HepG2 (cell line): ENCODE measurements around the gene MTIF3. TPM values are rescaled to one million over a fixed set of nuclear protein-coding genes. Genes with fewer than 3 reads are reported as not detected.

ENCODE experiments used
- EP300 ChIP-seq, 3 experiments: sonication (generic) in 1 of 3; formaldehyde crosslinking in 1 of 3; IDR thresholded peaks; 2 replicates each; pipeline versions ENCODE4 v1.5.1 to v1.6.1; 2011 to 2020; ENCODE audit warnings: low read depth in 2 of 3, low read length in 2 of 3, borderline replicate concordance in 1 of 3, improper control_type of control experiment in 1 of 3, mild to moderate bottlenecking in 1 of 3, missing genetic modification reagents in 1 of 3, moderate library complexity in 1 of 3
- IRF2 ChIP-seq: IDR thresholded peaks from 2 replicates; pipeline ENCODE4 v1.6.1; 2018; ENCODE audit warnings: missing genetic modification reagents, missing compliant biosample characterization
- MBD4 ChIP-seq: IDR thresholded peaks from 2 replicates; pipeline ENCODE4 v1.6.1; 2012; ENCODE audit warnings: low read length, inconsistent platforms, borderline replicate concordance
- NKX3-1 ChIP-seq: sonication (generic); formaldehyde crosslinking; IDR thresholded peaks from 2 replicates; pipeline ENCODE4 v1.5.0; 2020; ENCODE audit warnings: missing genetic modification reagents
- NR2C2 ChIP-seq: sonication (generic); formaldehyde crosslinking; IDR thresholded peaks from 2 replicates; pipeline ENCODE4 v1.4.0; 2020; ENCODE audit warnings: missing genetic modification reagents, mild to moderate bottlenecking, moderate library complexity, borderline replicate concordance
- POLR2G ChIP-seq: fragments of 200-400 bp; formaldehyde crosslinking; IDR thresholded peaks from 2 replicates; pipeline ENCODE4 v1.6.1; 2018; ENCODE audit warnings: mild to moderate bottlenecking, low read depth, low read length, moderate library complexity
- RBFOX2 ChIP-seq: fragments of 200-400 bp; formaldehyde crosslinking; IDR thresholded peaks from 2 replicates; pipeline ENCODE4 v1.6.1; 2017; ENCODE audit warnings: low read depth, mild to moderate bottlenecking, low read length
- WIZ ChIP-seq: sonication (generic); formaldehyde crosslinking; IDR thresholded peaks from 2 replicates; pipeline ENCODE4 v1.5.1; 2020; ENCODE audit warnings: mild to moderate bottlenecking, missing genetic modification reagents
- ZBTB7A ChIP-seq: sonication (generic); formaldehyde crosslinking; IDR thresholded peaks from 2 replicates; pipeline ENCODE4 v1.8.0; 2022; ENCODE audit warnings: mild to moderate bottlenecking, missing genetic modification reagents
- ZFP82 ChIP-seq: sonication (generic); formaldehyde crosslinking; IDR thresholded peaks from 2 replicates; pipeline ENCODE4 v1.5.1; 2020; ENCODE audit warnings: mild to moderate bottlenecking, missing genetic modification reagents, borderline replicate concordance
- ZNF292 ChIP-seq: sonication (generic); formaldehyde crosslinking; IDR thresholded peaks from 2 replicates; pipeline ENCODE4 v1.8.1; 2022; ENCODE audit warnings: mild to moderate bottlenecking, low read depth, missing genetic modification reagents, borderline replicate concordance
- ZNF607 ChIP-seq: sonication (generic); formaldehyde crosslinking; IDR thresholded peaks from 2 replicates; pipeline ENCODE4 v1.5.1; 2020; ENCODE audit warnings: missing genetic modification reagents, mild to moderate bottlenecking, borderline replicate concordance
- polyA plus RNA-seq, 8 experiments: library from polyadenylated mRNA; depleted of rRNA in 3 of 8; stranded (reverse) in 7 of 8; unstranded in 1 of 8; fragments of >200 nt; fragmentation: Illumina TruSeq in 4 of 8; extraction: Trizol in 4 of 8; gene quantifications; 2 replicates each; pipeline versions ENCODE4 v1.2.1 to v1.2.3, GENCODE V29; 2011 to 2016; ENCODE audit warnings: low read depth in 4 of 8, missing spikeins in 1 of 8, mixed read lengths in 1 of 8; ENCODE audit not compliant: insufficient read depth in 1 of 8
- total RNA-seq, 5 experiments: library from RNA; depleted of rRNA; stranded (reverse); fragments of >200 nt; fragmentation: Illumina TruSeq; extraction: Trizol; gene quantifications; 2 replicates each; pipeline ENCODE4 v1.2.3, GENCODE V29; 2016; ENCODE audit warnings: low read depth in 1 of 5
- TF ChIP-seq, protein P1 (sequence below): sonication (generic); formaldehyde crosslinking; IDR thresholded peaks from 2 replicates; pipeline ENCODE4 v1.4.0; 2020; ENCODE audit warnings: mild to moderate bottlenecking, missing genetic modification reagents, borderline replicate concordance
- TF ChIP-seq, protein P2 (sequence below): sonication (generic); formaldehyde crosslinking; IDR thresholded peaks from 2 replicates; pipeline ENCODE4 v1.4.0; 2020; ENCODE audit warnings: mild to moderate bottlenecking, missing genetic modification reagents
- TF ChIP-seq, protein P3 (sequence below): sonication (generic); formaldehyde crosslinking; IDR thresholded peaks from 2 replicates; pipeline ENCODE4 v1.8.0; 2022; ENCODE audit warnings: missing genetic modification reagents, mild to moderate bottlenecking, borderline replicate concordance
- TF ChIP-seq, protein P4 (sequence below): sonication (generic); formaldehyde crosslinking; conservative IDR thresholded peaks from 2 replicates; pipeline ENCODE4 v1.4.0; 2020; ENCODE audit warnings: mild to moderate bottlenecking, missing genetic modification reagents, moderate library complexity

MTIF3 gene
- total and polyA plus RNA-seq, 2 of the 13 experiments (the other 11 are each of a cell fraction or from before 2014, with no cell fraction given): 33.7 to 40.6 TPM

DNA sequence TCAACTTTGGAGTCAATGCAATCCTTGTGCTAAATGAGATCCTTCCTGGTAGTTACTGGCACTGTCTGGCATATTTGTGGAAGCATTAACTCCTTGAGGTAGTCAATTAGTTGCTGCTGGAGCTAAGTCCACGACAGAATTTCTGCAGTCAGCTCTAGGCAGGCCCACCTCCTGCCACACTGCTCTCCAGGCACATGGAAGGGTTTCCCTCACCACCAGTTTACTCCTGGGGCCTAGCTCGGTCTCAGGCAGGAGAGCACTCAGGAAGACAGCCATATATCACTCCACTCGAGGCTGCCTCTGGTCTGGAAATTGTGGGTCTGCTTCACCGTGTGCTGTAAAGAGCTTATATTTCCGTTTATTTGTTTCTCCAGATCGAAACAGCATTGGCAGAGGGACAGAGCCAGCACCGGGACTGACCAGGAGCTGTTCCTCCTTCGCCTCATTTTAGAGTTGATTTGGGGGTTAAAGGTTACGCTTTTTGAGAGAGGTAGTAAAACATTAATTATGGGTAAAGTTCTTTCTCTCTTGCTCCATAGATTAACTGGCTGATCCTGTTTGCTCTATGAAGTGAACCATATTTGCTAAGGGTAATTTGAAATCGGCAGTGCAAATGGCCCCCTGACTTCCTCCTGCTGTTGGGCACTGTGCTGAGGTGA, 46.5 kb downstream of the MTIF3 start (continued):
- TF ChIP-seq, protein P1, sequence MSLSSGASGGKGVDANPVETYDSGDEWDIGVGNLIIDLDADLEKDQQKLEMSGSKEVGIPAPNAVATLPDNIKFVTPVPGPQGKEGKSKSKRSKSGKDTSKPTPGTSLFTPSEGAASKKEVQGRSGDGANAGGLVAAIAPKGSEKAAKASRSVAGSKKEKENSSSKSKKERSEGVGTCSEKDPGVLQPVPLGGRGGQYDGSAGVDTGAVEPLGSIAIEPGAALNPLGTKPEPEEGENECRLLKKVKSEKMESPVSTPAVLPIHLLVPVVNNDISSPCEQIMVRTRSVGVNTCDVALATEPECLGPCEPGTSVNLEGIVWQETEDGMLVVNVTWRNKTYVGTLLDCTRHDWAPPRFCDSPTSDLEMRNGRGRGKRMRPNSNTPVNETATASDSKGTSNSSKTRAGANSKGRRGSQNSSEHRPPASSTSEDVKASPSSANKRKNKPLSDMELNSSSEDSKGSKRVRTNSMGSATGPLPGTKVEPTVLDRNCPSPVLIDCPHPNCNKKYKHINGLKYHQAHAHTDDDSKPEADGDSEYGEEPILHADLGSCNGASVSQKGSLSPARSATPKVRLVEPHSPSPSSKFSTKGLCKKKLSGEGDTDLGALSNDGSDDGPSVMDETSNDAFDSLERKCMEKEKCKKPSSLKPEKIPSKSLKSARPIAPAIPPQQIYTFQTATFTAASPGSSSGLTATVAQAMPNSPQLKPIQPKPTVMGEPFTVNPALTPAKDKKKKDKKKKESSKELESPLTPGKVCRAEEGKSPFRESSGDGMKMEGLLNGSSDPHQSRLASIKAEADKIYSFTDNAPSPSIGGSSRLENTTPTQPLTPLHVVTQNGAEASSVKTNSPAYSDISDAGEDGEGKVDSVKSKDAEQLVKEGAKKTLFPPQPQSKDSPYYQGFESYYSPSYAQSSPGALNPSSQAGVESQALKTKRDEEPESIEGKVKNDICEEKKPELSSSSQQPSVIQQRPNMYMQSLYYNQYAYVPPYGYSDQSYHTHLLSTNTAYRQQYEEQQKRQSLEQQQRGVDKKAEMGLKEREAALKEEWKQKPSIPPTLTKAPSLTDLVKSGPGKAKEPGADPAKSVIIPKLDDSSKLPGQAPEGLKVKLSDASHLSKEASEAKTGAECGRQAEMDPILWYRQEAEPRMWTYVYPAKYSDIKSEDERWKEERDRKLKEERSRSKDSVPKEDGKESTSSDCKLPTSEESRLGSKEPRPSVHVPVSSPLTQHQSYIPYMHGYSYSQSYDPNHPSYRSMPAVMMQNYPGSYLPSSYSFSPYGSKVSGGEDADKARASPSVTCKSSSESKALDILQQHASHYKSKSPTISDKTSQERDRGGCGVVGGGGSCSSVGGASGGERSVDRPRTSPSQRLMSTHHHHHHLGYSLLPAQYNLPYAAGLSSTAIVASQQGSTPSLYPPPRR (CRISPR knock-in tag): peak; percentile 61; the same call in 1 of the 2 replicates
- TF ChIP-seq, protein P2, sequence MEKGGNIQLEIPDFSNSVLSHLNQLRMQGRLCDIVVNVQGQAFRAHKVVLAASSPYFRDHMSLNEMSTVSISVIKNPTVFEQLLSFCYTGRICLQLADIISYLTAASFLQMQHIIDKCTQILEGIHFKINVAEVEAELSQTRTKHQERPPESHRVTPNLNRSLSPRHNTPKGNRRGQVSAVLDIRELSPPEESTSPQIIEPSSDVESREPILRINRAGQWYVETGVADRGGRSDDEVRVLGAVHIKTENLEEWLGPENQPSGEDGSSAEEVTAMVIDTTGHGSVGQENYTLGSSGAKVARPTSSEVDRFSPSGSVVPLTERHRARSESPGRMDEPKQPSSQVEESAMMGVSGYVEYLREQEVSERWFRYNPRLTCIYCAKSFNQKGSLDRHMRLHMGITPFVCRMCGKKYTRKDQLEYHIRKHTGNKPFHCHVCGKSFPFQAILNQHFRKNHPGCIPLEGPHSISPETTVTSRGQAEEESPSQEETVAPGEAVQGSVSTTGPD (CRISPR knock-in tag): peak; percentile 64; the same call in 1 of the 2 replicates
- TF ChIP-seq NKX3-1 (0 out of 2 replicates have a peak, but pooled peaks have one; percentile 32), ZNF607 (peak; percentile 68; the same call in 1 of the 2 replicates), EP300 (IDR thresholded peaks at IDR 0.05; ENCODE audit: low read depth in 2 of 2, low read length in 2 of 2) (peak in 1 of 2 experiments; percentile 54; a peak in 1 of 4 replicates), EP300 (CRISPR knock-in tag; IDR thresholded peaks at IDR 0.05; ENCODE audit: borderline replicate concordance) (no peak), ZFP82 (CRISPR knock-in tag) (no peak), NR2C2 (CRISPR knock-in tag) (peak; percentile 92), ZNF292 (peak; percentile 19; the same call in 1 of the 2 replicates), ZBTB7A (CRISPR knock-in tag) (peak; percentile 40; the same call in 1 of the 2 replicates), POLR2G (peak; percentile 81), RBFOX2 (peak; percentile 43; the same call in 1 of the 2 replicates), IRF2 (CRISPR knock-in tag) (peak; percentile 11; the same call in 1 of the 2 replicates), WIZ (CRISPR knock-in tag) (no peak), MBD4 (0 out of 2 replicates have a peak, but pooled peaks have one; percentile 65)
- TF ChIP-seq, protein P3, sequence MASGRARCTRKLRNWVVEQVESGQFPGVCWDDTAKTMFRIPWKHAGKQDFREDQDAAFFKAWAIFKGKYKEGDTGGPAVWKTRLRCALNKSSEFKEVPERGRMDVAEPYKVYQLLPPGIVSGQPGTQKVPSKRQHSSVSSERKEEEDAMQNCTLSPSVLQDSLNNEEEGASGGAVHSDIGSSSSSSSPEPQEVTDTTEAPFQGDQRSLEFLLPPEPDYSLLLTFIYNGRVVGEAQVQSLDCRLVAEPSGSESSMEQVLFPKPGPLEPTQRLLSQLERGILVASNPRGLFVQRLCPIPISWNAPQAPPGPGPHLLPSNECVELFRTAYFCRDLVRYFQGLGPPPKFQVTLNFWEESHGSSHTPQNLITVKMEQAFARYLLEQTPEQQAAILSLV (CRISPR knock-in tag): peak; percentile 72; the same call in 1 of the 2 replicates
- TF ChIP-seq, protein P4, sequence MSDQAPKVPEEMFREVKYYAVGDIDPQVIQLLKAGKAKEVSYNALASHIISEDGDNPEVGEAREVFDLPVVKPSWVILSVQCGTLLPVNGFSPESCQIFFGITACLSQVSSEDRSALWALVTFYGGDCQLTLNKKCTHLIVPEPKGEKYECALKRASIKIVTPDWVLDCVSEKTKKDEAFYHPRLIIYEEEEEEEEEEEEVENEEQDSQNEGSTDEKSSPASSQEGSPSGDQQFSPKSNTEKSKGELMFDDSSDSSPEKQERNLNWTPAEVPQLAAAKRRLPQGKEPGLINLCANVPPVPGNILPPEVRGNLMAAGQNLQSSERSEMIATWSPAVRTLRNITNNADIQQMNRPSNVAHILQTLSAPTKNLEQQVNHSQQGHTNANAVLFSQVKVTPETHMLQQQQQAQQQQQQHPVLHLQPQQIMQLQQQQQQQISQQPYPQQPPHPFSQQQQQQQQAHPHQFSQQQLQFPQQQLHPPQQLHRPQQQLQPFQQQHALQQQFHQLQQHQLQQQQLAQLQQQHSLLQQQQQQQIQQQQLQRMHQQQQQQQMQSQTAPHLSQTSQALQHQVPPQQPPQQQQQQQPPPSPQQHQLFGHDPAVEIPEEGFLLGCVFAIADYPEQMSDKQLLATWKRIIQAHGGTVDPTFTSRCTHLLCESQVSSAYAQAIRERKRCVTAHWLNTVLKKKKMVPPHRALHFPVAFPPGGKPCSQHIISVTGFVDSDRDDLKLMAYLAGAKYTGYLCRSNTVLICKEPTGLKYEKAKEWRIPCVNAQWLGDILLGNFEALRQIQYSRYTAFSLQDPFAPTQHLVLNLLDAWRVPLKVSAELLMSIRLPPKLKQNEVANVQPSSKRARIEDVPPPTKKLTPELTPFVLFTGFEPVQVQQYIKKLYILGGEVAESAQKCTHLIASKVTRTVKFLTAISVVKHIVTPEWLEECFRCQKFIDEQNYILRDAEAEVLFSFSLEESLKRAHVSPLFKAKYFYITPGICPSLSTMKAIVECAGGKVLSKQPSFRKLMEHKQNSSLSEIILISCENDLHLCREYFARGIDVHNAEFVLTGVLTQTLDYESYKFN: peak; percentile 88
